Astrocyte of the cerebellum (primary cell): Measurements from ENCODE around the gene TMEM178A.

Experiments used
- DNase-seq: peaks from one replicate; pipeline ENCODE4 v3.0.0-alpha.2; 2011; ENCODE audit warnings: low read depth
- H3K4me3 ChIP-seq: 2 replicates; pipeline ENCODE4 v1.5.1; 2011; ENCODE audit warnings: mild to moderate bottlenecking, low read depth, low read length, moderate library complexity
- in situ Hi-C: cut with HindIII; loops from 2 replicates; pipeline ENCODE4 v1.10.0; 2017; ENCODE audit warnings: low sequenced_read_pairs
- TF ChIP-seq, protein P1 (sequence below): IDR thresholded peaks from 2 replicates; pipeline ENCODE4 v1.5.1; 2012; ENCODE audit warnings: low read length, low read depth, moderate library complexity, mild to moderate bottlenecking; ENCODE audit errors: missing control alignments

Gene TMEM178A

DNA sequence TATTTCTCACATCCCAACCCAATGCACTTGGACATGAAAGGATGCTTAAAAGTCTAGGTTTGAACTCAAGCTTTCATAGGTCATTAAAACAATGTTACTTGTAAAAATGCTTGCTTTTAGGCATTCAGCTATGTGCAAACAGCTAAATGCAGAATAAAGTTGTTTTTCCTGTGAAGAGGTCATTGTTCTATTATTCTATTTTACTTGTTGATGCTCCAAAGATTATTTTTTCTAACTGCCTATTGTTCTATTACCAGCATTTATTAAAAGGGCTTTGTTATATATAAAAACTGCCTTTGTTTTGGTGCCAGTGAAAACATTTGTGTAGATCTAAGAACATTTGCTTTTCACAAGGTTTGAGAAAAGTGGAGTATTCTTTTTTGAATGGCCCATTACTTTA lies 49.4 kb downstream of the TMEM178A start:
- TF ChIP-seq, protein P1, sequence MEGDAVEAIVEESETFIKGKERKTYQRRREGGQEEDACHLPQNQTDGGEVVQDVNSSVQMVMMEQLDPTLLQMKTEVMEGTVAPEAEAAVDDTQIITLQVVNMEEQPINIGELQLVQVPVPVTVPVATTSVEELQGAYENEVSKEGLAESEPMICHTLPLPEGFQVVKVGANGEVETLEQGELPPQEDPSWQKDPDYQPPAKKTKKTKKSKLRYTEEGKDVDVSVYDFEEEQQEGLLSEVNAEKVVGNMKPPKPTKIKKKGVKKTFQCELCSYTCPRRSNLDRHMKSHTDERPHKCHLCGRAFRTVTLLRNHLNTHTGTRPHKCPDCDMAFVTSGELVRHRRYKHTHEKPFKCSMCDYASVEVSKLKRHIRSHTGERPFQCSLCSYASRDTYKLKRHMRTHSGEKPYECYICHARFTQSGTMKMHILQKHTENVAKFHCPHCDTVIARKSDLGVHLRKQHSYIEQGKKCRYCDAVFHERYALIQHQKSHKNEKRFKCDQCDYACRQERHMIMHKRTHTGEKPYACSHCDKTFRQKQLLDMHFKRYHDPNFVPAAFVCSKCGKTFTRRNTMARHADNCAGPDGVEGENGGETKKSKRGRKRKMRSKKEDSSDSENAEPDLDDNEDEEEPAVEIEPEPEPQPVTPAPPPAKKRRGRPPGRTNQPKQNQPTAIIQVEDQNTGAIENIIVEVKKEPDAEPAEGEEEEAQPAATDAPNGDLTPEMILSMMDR = no peak
- H3K4me3 ChIP-seq = no peak overlapping the region
- no peak for DNase-seq
- in situ Hi-C loops = no loop called here

DNA sequence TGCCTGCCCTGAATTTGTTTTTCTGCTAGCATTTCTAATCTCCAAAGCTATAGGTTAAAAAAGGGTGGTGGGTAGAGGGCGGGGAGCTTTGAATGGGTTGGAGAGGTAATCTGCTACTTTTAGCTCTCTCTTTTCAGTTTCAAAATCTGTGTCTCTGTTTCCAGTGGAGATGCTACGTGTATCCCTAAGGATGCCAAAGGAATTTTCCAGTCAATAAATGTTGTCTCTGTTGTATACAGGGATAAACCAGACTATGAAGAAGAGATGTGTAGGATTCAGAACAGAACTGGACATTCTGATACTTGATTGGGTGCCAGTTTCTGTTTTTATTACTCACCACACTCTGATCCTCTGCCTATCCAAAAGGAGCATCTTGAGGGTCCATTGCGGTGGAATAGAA lies 50.1 kb downstream of the TMEM178A start:
- in situ Hi-C loops = no loop called here
- no peak for DNase-seq
- no peak overlapping the region for H3K4me3 ChIP-seq
- TF ChIP-seq, protein P1 = no peak

DNA sequence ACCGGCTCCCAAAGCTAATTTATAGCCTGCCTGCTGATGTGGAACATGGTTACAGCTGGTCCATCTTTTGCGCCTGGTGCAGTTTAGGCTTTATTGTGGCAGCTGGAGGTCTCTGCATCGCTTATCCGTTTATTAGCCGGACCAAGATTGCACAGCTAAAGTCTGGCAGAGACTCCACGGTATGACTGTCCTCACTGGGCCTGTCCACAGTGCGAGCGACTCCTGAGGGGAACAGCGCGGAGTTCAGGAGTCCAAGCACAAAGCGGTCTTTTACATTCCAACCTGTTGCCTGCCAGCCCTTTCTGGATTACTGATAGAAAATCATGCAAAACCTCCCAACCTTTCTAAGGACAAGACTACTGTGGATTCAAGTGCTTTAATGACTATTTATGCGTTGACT lies 51.4 kb downstream of the TMEM178A start:
- in situ Hi-C loops = no loop called here

DNA sequence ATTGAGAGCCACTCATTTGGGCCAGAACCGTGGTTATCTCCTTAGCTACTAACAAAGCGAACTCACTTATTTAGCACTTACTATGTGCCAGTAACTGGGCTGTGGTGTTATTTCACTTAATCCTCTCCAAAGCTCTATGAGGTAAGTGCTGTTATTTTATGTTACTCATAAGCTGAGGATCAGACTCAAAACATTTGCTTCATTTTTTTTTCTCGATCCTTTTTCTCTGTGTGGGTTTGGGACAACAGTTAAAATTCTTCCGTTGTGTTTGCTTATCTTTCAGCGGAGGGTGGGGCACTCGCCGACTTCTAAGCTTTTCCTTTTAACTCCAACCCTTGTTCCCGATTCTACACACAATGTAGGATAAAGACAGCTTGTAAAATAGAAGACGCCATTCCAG lies 52.8 kb downstream of the TMEM178A start:
- in situ Hi-C loops = no loop called here
- TF ChIP-seq, protein P1 = no peak

More for the DNA sequence above, 51.4 kb downstream of the TMEM178A start:
- no peak overlapping the region for H3K4me3 ChIP-seq
- DNase-seq = no peak
- TF ChIP-seq, protein P1 = no peak

DNA sequence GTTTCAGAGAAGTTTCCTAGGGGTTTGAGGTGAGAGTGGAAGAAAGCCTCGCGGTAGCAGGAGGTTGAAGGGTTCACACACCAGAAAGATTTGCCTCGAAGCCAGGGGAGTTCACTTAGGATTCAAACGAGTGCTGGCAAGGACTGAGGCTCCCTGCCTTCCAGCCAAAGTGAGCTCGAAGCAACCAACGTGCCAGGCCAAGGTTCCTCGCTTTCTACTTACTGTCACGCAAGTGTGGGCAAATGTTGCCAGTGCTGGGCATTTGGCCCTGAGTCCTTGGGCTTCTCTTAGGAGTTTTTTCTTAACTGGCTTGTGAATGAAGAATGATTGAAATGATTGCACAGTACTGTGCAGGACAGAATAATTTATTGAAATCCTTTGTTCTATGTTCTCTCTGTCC lies 53.6 kb downstream of the TMEM178A start:
- in situ Hi-C loops = no loop called here
- no peak overlapping the region for H3K4me3 ChIP-seq
- DNase-seq = no peak
- TF ChIP-seq, protein P1 = no peak

More for the DNA sequence above, 52.8 kb downstream of the TMEM178A start:
- H3K4me3 ChIP-seq = no peak overlapping the region
- DNase-seq = no peak

DNA sequence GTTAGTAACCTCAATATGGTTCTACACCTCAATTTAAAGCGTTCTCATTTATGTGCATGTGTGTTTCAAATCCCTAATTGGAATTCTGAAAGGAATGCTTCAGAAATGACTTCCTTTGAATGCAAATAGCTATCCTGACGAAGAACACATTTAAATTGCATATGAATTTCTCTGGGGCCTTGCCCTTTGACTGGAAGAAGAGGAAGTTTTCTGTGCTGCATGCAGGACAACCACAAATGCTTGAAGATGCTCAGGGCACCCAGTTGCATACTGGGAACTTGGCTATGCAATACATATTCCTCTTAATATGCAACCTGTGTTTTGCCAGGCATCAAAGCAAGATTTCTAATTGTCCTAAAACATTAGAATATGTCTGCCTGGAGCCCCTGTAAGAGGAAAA lies 55.3 kb downstream of the TMEM178A start:
- no peak for DNase-seq
- in situ Hi-C loops = no loop called here
- H3K4me3 ChIP-seq = no peak overlapping the region
- TF ChIP-seq, protein P1 = no peak

DNA sequence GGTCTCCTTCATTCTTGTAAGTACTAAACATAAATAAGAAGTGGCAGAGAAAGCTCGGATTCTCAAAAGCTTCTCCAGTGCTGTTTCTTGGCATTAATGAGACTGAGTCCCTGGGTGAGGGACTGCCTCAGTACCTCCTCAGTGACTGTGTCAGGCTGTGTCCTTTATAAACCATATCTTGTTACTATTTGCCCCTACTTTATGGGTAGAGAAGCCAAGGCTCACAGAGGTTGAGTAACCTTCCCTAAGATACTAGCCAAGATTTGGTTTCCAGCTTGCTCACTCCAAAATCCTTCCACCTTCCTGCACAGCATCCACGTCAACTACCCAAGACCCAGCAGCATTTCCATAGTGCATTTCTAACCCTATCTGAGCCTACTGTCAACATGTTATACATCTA lies 57.8 kb downstream of the TMEM178A start:
- no peak overlapping the region for H3K4me3 ChIP-seq
- DNase-seq = no peak
- TF ChIP-seq, protein P1 = no peak
- in situ Hi-C loops = no loop called here
